Hepatocyte (in vitro differentiated cells): ENCODE measurements around the gene VAV2. TPM values are rescaled to one million over a fixed set of nuclear protein-coding genes. Genes with fewer than 3 reads are reported as not detected.

Experiments
- DNase-seq: peaks from one replicate; pipeline ENCODE4 v3.0.0-alpha.2; 2016; ENCODE audit warnings: low spot score
- H2AFZ ChIP-seq: fragments of 200-600 bp; sonication (generic); 2 replicates; pipeline ENCODE4 v1.6.0; 2016; ENCODE audit warnings: antibody characterized with exemption, mild to moderate bottlenecking
- H3K27ac ChIP-seq: fragments of 200-600 bp; sonication (generic); 2 replicates; pipeline ENCODE4 v1.5.1; 2016; ENCODE audit warnings: mild to moderate bottlenecking
- H3K27me3 ChIP-seq: fragments of 200-600 bp; sonication (generic); 2 replicates; pipeline ENCODE4 v1.6.1; 2016
- H3K36me3 ChIP-seq: fragments of 200-600 bp; sonication (generic); replicated peaks from 2 replicates; pipeline ENCODE4 v1.5.1; 2016; ENCODE audit warnings: low read depth; ENCODE audit not compliant: insufficient read depth
- H3K4me1 ChIP-seq: fragments of 200-600 bp; sonication (generic); 2 replicates; pipeline ENCODE4 v1.5.1; 2016; ENCODE audit warnings: mild to moderate bottlenecking, moderate library complexity; ENCODE audit not compliant: insufficient read depth
- H3K4me2 ChIP-seq: fragments of 200-600 bp; sonication (generic); 2 replicates; pipeline ENCODE4 v1.6.0; 2016
- H3K4me3 ChIP-seq: fragments of 200-600 bp; sonication (generic); 2 replicates; pipeline ENCODE4 v1.5.1; 2016; ENCODE audit warnings: mild to moderate bottlenecking
- H3K79me2 ChIP-seq: fragments of 200-600 bp; sonication (generic); 2 replicates; pipeline ENCODE4 v1.6.0; 2017; ENCODE audit warnings: mild to moderate bottlenecking
- H3K9me2 ChIP-seq: fragments of 200-600 bp; sonication (generic); replicated peaks from 2 replicates; pipeline ENCODE4 v1.6.0; 2017; ENCODE audit warnings: mild to moderate bottlenecking; ENCODE audit not compliant: insufficient read depth
- H3K9me3 ChIP-seq: fragments of 200-600 bp; sonication (generic); 2 replicates; pipeline ENCODE4 v1.5.1; 2016; ENCODE audit warnings: low read depth, mild to moderate bottlenecking
- H4K20me1 ChIP-seq: fragments of 200-600 bp; sonication (generic); 2 replicates; pipeline ENCODE4 v1.6.0; 2016; ENCODE audit warnings: mild to moderate bottlenecking; ENCODE audit not compliant: insufficient read depth, poor library complexity, severe bottlenecking
- EZH2 ChIP-seq: fragments of 200-600 bp; sonication (generic); IDR thresholded peaks from 2 replicates; pipeline ENCODE4 v1.6.1; 2016; ENCODE audit warnings: antibody characterized with exemption, mild to moderate bottlenecking, borderline replicate concordance
- EZH2phosphoT487 ChIP-seq: fragments of 200-600 bp; sonication (generic); IDR thresholded peaks from one replicate; pipeline ENCODE4 v1.6.1; 2018; ENCODE audit warnings: antibody characterized with exemption, mild to moderate bottlenecking, low read depth, moderate library complexity; ENCODE audit not compliant: unreplicated experiment, severe bottlenecking
- WGBS: methylation state at CpG from one replicate; pipeline ENCODE4 v1.1.6; 2016; ENCODE audit warnings: low lambda C conversion rate; ENCODE audit errors: missing lambda C conversion rate; 5-methylcytosine and 5-hydroxymethylcytosine counted together
- polyA plus RNA-seq: library from polyadenylated mRNA; unstranded; fragments of >200 nt; fragmentation: Nextera tagmentation; extraction: Ambion mirVana; gene quantifications from 2 replicates; pipeline ENCODE4 v1.2.1, GENCODE V29; 2016
- total RNA-seq: library from RNA; depleted of rRNA; stranded (reverse); fragments of >200 nt; gene quantifications from 2 replicates; pipeline ENCODE4 v1.2.3, GENCODE V29; 2014
- TF ChIP-seq, protein P1 (sequence below): fragments of 200-600 bp; sonication (generic); IDR thresholded peaks from 2 replicates; pipeline ENCODE4 v1.5.1; 2016; ENCODE audit warnings: antibody characterized with exemption, mild to moderate bottlenecking; ENCODE audit not compliant: poor library complexity

Gene VAV2
- total and polyA plus RNA-seq, 2 experiments from 2014 or later = 24.9 to 27.7 TPM

DNA sequence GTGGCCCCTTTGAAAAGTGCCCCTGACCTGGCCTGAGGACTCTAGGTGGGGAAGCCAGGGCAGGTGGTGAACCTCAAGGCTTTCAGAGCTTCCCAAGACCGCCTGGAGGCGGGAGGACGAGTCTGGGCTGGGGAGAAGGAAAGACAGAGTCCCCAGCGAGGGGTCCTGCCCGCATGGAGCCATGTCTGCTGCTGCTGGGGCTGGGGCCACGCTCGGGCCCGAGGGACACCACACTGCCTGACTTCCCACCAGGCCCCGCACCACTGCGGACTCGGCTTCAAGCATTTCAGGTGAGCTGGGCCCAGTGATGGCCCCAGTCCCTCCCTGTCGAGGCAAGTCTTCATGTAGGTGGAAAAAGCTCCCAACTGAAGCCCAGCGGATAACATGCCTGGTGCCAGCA is 191.9 kb downstream of the VAV2 start:
- DNase-seq = no peak
- Histone ChIP-seq H3K27me3 (no peaks in the 10 kb centered on the region), H3K79me2 (no peaks in the 10 kb centered on the region), H2AFZ (no peak overlapping the region), H3K4me3 (no peak overlapping the region), H3K27ac (no peak overlapping the region), H3K9me2 (no peaks in the 10 kb centered on the region), H3K9me3 (no peaks in the 10 kb centered on the region), H3K4me2 (no peak overlapping the region), H3K4me1 (no peaks in the 10 kb centered on the region), H3K36me3 (no peaks in the 10 kb centered on the region), H4K20me1 (no peaks in the 10 kb centered on the region)
- 95% methylated on average over 13 of the region's 13 CpGs for WGBS
- TF ChIP-seq, protein P1, sequence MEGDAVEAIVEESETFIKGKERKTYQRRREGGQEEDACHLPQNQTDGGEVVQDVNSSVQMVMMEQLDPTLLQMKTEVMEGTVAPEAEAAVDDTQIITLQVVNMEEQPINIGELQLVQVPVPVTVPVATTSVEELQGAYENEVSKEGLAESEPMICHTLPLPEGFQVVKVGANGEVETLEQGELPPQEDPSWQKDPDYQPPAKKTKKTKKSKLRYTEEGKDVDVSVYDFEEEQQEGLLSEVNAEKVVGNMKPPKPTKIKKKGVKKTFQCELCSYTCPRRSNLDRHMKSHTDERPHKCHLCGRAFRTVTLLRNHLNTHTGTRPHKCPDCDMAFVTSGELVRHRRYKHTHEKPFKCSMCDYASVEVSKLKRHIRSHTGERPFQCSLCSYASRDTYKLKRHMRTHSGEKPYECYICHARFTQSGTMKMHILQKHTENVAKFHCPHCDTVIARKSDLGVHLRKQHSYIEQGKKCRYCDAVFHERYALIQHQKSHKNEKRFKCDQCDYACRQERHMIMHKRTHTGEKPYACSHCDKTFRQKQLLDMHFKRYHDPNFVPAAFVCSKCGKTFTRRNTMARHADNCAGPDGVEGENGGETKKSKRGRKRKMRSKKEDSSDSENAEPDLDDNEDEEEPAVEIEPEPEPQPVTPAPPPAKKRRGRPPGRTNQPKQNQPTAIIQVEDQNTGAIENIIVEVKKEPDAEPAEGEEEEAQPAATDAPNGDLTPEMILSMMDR = no peak
- TF ChIP-seq EZH2phosphoT487 (no peak), EZH2 (no peak)

- no peak for DNase-seq
- Histone ChIP-seq H3K36me3 (no peaks in the 10 kb centered on the region), H3K4me2 (no peak overlapping the region), H3K27ac (no peak overlapping the region), H3K9me2 (no peaks in the 10 kb centered on the region), H3K4me3 (no peak overlapping the region), H3K79me2 (no peaks in the 10 kb centered on the region), H4K20me1 (no peaks in the 10 kb centered on the region), H3K9me3 (no peaks in the 10 kb centered on the region), H3K27me3 (no peaks in the 10 kb centered on the region), H2AFZ (no peak overlapping the region), H3K4me1 (no peaks in the 10 kb centered on the region)
- TF ChIP-seq, protein P1 = no peak
- TF ChIP-seq EZH2phosphoT487 (no peak), EZH2 (no peak)
- WGBS = 98% methylated on average over 16 of the region's 17 CpGs
Observed at GRCh38 chr9:133799716-133800115, 192.4 kb downstream of the VAV2 start.

- Histone ChIP-seq H3K79me2 (no peaks in the 10 kb centered on the region), H3K36me3 (no peaks in the 10 kb centered on the region), H3K9me2 (no peaks in the 10 kb centered on the region), H3K4me1 (no peaks in the 10 kb centered on the region), H4K20me1 (no peaks in the 10 kb centered on the region), H3K9me3 (no peaks in the 10 kb centered on the region), H3K4me3 (no peak overlapping the region), H3K4me2 (no peak overlapping the region), H3K27ac (no peak overlapping the region), H2AFZ (no peak overlapping the region), H3K27me3 (no peaks in the 10 kb centered on the region)
- no peak for TF ChIP-seq EZH2phosphoT487
- no peak for TF ChIP-seq EZH2
- TF ChIP-seq, protein P1 = no peak
- no peak for DNase-seq
- WGBS = 91% methylated on average over 10 of the region's 11 CpGs
Observed at GRCh38 chr9:133799106-133799505, 193.0 kb downstream of the VAV2 start.

GRCh38 chr9:133798160-133798559 is 194.0 kb downstream of the VAV2 start:
- Histone ChIP-seq H3K79me2 (no peaks in the 10 kb centered on the region), H3K4me2 (no peak overlapping the region), H4K20me1 (no peaks in the 10 kb centered on the region), H3K9me2 (no peaks in the 10 kb centered on the region), H3K27me3 (no peaks in the 10 kb centered on the region), H3K4me1 (no peaks in the 10 kb centered on the region), H3K4me3 (no peak overlapping the region), H3K27ac (no peak overlapping the region), H3K9me3 (no peaks in the 10 kb centered on the region), H2AFZ (no peak overlapping the region), H3K36me3 (no peaks in the 10 kb centered on the region)
- no peak for DNase-seq
- TF ChIP-seq, protein P1 = no peak
- TF ChIP-seq EZH2phosphoT487 = no peak
- no peak for TF ChIP-seq EZH2
- WGBS = 96% methylated on average over 9 of the region's 9 CpGs
